Endothelial cell of umbilical vein (primary cell): ENCODE results near the gene RAI1.

Source experiments
- MAX ChIP-seq: IDR thresholded peaks from 2 replicates; pipeline ENCODE4 v1.6.1; 2011; ENCODE audit not compliant: insufficient read depth, insufficient read length
- POLR2A ChIP-seq: IDR thresholded peaks from 2 replicates; pipeline ENCODE4 v1.6.1; 2012; ENCODE audit warnings: low read depth, mild to moderate bottlenecking, control low read depth, low read length
- POLR2AphosphoS5 ChIP-seq: IDR thresholded peaks from 2 replicates; pipeline ENCODE4 v1.6.1; 2012; ENCODE audit warnings: low read depth, mild to moderate bottlenecking, control low read depth, low read length, moderate library complexity; ENCODE audit not compliant: insufficient read depth
- TF ChIP-seq, protein P1 (sequence below), 2 donors: IDR thresholded peaks; 1 replicate in 1 of 2; 2 replicates in 1 of 2; pipeline ENCODE4 v1.5.1; 2011; ENCODE audit warnings: low read length in 2 of 2, mild to moderate bottlenecking in 2 of 2, moderate library complexity in 2 of 2, control low read depth in 1 of 2, inconsistent platforms in 1 of 2, low read depth in 1 of 2; ENCODE audit not compliant: insufficient read depth in 1 of 2; ENCODE audit errors: extremely low read depth in 1 of 2

DNA sequence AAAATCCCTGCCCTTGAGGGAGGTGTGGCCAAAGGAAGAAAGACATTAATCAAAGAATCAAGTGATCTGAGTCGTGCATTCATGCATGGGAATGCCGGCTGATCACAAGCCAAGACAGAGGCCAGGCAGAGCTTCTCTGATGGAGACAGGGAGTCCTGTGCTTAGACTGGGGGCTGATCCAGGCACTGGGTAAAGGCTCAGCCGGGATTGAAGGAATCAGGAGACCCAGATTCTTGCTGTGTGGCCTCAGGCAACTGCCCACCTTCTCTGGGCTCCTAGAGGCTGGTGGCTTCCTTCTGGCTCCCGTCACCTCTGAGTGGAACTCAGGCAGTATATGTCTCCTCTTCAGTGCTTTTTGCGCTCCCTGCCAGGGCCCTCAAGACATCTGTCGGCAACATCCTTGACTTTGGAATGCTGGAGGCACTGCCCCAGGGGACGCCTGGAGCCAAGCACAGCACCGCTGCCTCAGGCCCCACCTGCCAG is 17.7 kb downstream of the RAI1 start:
- TF ChIP-seq MAX: no peak
- TF ChIP-seq, protein P1, sequence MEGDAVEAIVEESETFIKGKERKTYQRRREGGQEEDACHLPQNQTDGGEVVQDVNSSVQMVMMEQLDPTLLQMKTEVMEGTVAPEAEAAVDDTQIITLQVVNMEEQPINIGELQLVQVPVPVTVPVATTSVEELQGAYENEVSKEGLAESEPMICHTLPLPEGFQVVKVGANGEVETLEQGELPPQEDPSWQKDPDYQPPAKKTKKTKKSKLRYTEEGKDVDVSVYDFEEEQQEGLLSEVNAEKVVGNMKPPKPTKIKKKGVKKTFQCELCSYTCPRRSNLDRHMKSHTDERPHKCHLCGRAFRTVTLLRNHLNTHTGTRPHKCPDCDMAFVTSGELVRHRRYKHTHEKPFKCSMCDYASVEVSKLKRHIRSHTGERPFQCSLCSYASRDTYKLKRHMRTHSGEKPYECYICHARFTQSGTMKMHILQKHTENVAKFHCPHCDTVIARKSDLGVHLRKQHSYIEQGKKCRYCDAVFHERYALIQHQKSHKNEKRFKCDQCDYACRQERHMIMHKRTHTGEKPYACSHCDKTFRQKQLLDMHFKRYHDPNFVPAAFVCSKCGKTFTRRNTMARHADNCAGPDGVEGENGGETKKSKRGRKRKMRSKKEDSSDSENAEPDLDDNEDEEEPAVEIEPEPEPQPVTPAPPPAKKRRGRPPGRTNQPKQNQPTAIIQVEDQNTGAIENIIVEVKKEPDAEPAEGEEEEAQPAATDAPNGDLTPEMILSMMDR (IDR thresholded peaks at IDR 0.05; ENCODE audit: extremely low read depth in 1 of 2, insufficient read depth in 1 of 2, low read depth in 1 of 2, low read length in 2 of 2): no peak
- TF ChIP-seq POLR2A: no peak
- TF ChIP-seq POLR2AphosphoS5: no peak
